SK-N-MC (cell line): ENCODE measurements around the gene PRR23A.

ENCODE experiments used
- EZH2 ChIP-seq: fragments of 200-600 bp; sonication (generic); IDR thresholded peaks from one replicate; pipeline ENCODE4 v1.6.1; 2017; ENCODE audit warnings: antibody characterized with exemption
- POLR2AphosphoS5 ChIP-seq: IDR thresholded peaks from 2 replicates; pipeline ENCODE4 v1.6.1; 2012; ENCODE audit warnings: mild to moderate bottlenecking, low read depth, low read length, borderline replicate concordance

DNA sequence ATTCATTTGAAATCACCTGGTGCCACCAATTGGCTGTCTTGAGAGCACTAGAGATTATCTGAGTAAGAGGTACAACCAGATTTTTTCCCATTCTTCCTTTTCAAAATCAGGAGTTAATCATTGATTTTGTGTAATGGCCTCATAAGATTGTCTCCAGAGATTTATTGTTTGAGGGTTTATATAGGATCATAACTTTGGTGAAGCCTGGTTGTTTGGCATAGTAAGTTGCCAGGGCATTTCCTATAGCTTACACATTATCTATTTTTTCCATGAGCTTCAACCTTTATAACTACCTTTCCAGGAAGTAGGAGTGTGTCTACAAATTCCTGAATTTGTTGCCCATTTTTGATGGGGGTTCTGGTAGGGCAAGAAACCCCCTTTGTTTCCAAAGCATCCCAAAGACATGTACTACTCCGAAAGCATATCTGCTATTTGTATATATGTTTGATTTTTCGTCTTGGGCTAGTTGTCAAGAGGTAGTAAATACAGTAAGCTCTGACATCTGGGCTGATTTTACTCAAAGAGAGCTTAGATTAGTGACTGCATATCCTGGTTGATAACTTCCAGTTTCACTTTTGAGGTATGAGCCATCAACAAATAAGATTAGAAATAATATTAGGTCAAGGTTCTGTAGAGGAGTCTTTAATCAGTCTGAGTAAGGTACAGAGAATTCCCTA lies 26.4 kb upstream of the PRR23A start:
- TF ChIP-seq EZH2, result no peak
- no peak for TF ChIP-seq POLR2AphosphoS5
